Prostate gland (tissue), 2 donors: ENCODE measurements around the gene ARHGAP21.

Experiments
- CTCF ChIP-seq, 4 experiments: fragments of 200-600 bp in 2 of 4; fragments of 450-650 bp in 2 of 4; sonication (generic) in 2 of 4; IDR thresholded peaks; 1 replicate in 3 of 4; 2 replicates in 1 of 4; pipeline ENCODE4 v1.5.1; 2016 to 2019; ENCODE audit warnings: antibody characterized with exemption in 4 of 4, mild to moderate bottlenecking in 2 of 4, moderate library complexity in 2 of 4
- POLR2A ChIP-seq: fragments of 450-650 bp; IDR thresholded peaks from one replicate; pipeline ENCODE4 v1.6.1; 2016; ENCODE audit warnings: antibody characterized with exemption, mild to moderate bottlenecking

GRCh38 chr10:24731942-24732341, 8.3 kb upstream of the ARHGAP21 start:
- TF ChIP-seq CTCF (IDR thresholded peaks at IDR 0.05), result no peak
- TF ChIP-seq POLR2A, result no peak
